Panc1 (cell line): Measurements from ENCODE around the gene ACOXL.

Experiments used
- POLR2AphosphoS5 ChIP-seq: IDR thresholded peaks from 2 replicates; pipeline ENCODE4 v1.6.1; 2012; ENCODE audit warnings: mild to moderate bottlenecking, low read depth, low read length, moderate library complexity
- SIN3A ChIP-seq: IDR thresholded peaks from 2 replicates; pipeline ENCODE4 v1.6.1; 2012; ENCODE audit warnings: low read depth, mild to moderate bottlenecking, low read length, moderate library complexity, borderline replicate concordance; ENCODE audit not compliant: insufficient read depth
- TCF7L2 ChIP-seq: IDR thresholded peaks from 2 replicates; pipeline ENCODE4 v1.6.1; 2011; ENCODE audit warnings: mild to moderate bottlenecking, low read depth, low read length, inconsistent platforms
- TF ChIP-seq, protein P1 (sequence below): fragments of 450-650 bp; IDR thresholded peaks from 2 replicates; pipeline ENCODE4 v1.5.1; 2017; ENCODE audit warnings: mild to moderate bottlenecking
- TF ChIP-seq, protein P2 (sequence below), 2 experiments: IDR thresholded peaks; 2 replicates each; pipeline ENCODE4 v1.6.1; 2011 to 2012; ENCODE audit warnings: low read depth in 2 of 2, control low read depth in 1 of 2, low read length in 1 of 2, mild to moderate bottlenecking in 1 of 2, moderate library complexity in 1 of 2; ENCODE audit not compliant: insufficient read depth in 1 of 2

DNA sequence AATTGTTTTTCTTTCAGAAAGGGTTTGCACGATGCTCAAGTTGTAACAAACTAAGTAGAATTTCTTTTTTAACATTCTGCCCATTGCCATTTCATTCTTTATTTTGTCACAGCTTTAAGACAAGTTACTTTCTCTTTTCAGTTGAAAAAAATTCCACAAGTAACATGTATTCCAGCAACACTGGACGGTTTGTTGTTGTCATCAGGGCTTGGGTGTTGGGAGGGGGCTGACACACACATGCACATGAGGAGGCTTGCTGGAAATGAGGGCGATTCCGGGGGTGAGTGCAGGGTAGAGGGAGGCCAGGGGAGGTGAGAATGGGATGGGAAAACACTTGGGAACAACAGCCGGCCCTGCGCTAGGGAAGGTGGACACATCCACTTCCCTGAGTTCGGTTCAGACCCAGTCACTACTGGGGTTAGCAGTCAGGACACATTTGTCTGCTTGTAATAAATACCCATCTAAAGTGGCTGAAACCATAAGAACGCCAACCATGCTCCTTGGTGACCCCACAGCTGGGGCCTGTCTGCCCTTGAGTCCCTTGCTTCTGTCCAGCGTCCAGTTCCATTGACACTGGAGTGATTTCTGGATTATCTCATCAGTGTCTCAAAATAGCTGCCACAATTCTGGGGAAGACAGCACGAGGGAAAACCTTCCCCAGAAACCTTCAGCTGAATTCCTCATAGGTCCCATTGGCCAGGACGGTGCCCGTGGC, 246.5 kb downstream of the ACOXL start:
- TF ChIP-seq, protein P1, sequence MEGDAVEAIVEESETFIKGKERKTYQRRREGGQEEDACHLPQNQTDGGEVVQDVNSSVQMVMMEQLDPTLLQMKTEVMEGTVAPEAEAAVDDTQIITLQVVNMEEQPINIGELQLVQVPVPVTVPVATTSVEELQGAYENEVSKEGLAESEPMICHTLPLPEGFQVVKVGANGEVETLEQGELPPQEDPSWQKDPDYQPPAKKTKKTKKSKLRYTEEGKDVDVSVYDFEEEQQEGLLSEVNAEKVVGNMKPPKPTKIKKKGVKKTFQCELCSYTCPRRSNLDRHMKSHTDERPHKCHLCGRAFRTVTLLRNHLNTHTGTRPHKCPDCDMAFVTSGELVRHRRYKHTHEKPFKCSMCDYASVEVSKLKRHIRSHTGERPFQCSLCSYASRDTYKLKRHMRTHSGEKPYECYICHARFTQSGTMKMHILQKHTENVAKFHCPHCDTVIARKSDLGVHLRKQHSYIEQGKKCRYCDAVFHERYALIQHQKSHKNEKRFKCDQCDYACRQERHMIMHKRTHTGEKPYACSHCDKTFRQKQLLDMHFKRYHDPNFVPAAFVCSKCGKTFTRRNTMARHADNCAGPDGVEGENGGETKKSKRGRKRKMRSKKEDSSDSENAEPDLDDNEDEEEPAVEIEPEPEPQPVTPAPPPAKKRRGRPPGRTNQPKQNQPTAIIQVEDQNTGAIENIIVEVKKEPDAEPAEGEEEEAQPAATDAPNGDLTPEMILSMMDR: no peak
- TF ChIP-seq, protein P2, sequence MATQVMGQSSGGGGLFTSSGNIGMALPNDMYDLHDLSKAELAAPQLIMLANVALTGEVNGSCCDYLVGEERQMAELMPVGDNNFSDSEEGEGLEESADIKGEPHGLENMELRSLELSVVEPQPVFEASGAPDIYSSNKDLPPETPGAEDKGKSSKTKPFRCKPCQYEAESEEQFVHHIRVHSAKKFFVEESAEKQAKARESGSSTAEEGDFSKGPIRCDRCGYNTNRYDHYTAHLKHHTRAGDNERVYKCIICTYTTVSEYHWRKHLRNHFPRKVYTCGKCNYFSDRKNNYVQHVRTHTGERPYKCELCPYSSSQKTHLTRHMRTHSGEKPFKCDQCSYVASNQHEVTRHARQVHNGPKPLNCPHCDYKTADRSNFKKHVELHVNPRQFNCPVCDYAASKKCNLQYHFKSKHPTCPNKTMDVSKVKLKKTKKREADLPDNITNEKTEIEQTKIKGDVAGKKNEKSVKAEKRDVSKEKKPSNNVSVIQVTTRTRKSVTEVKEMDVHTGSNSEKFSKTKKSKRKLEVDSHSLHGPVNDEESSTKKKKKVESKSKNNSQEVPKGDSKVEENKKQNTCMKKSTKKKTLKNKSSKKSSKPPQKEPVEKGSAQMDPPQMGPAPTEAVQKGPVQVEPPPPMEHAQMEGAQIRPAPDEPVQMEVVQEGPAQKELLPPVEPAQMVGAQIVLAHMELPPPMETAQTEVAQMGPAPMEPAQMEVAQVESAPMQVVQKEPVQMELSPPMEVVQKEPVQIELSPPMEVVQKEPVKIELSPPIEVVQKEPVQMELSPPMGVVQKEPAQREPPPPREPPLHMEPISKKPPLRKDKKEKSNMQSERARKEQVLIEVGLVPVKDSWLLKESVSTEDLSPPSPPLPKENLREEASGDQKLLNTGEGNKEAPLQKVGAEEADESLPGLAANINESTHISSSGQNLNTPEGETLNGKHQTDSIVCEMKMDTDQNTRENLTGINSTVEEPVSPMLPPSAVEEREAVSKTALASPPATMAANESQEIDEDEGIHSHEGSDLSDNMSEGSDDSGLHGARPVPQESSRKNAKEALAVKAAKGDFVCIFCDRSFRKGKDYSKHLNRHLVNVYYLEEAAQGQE (IDR thresholded peaks at IDR 0.05; ENCODE audit: insufficient read depth in 1 of 2, low read depth in 2 of 2, low read length in 1 of 2): no peak
- TF ChIP-seq POLR2AphosphoS5 (no peak), TCF7L2 (no peak), SIN3A (no peak)
